Pancreas (tissue), 10 donors: ENCODE measurements around the gene NPHP1. TPM values are rescaled to one million over a fixed set of nuclear protein-coding genes. Genes with fewer than 3 reads are reported as not detected.
A peak's percentile ranks its signal among the peaks of the same experiment; 100 is the strongest.

Experiments used
- ATAC-seq, 4 donors: fragments of 200-7000 bp; cut with Tn5 transposase; one replicate each; pipeline versions ENCODE4 v1.8.0 to v1.9.1; 2020; ENCODE audit warnings: mild to moderate bottlenecking in 4 of 4, moderate library complexity in 4 of 4
- DNase-seq, 6 donors: peaks; one replicate each; pipeline ENCODE4 v3.0.0-alpha.2; 2020
- FAIRE-seq: peaks from 2 replicates; lab custom pipeline; 2012; peaks lifted over from hg19 to GRCh38; lab: Jason Lieb, UNC
- H3K27ac ChIP-seq, 4 donors: fragments of 200-600 bp; sonication (generic); 1 replicate in 3 of 4; 2 replicates in 1 of 4; pipeline versions ENCODE4 v1.5.0 to v1.8.0; 2020
- H3K27me3 ChIP-seq, 4 donors: fragments of 200-600 bp; one replicate each; pipeline ENCODE4 v1.8.0; 2021
- H3K36me3 ChIP-seq, 3 donors: fragments of 200-600 bp; sonication (generic) in 1 of 3; one replicate each; pipeline versions ENCODE4 v1.5.0 to v1.8.0; 2020 to 2021
- H3K4me1 ChIP-seq, 3 donors: fragments of 200-600 bp; one replicate each; pipeline ENCODE4 v1.8.0; 2021
- H3K4me3 ChIP-seq, 4 donors: fragments of 200-600 bp; sonication (generic) in 2 of 4; one replicate each; pipeline versions ENCODE4 v1.5.0 to v1.8.0; 2020 to 2021
- H3K9me3 ChIP-seq, 4 donors: fragments of 200-600 bp; one replicate each; pipeline ENCODE4 v1.8.0; 2021
- CTCF ChIP-seq, 4 donors: fragments of 200-600 bp; sonication (generic) in 3 of 4; IDR thresholded peaks; one replicate each; pipeline versions ENCODE4 v1.5.0 to v1.8.0; 2021; ENCODE audit warnings: antibody characterized with exemption in 4 of 4
- WGBS, 2 donors: extraction: QIAGEN DNeasy Blood & Tissue Kit; methylation state at CpG; one replicate each; pipeline ENCODE4 v1.1.7; 2013; 5-methylcytosine and 5-hydroxymethylcytosine counted together
- intact Hi-C, 3 donors: fragments of 100-400 bp; cut with DNase I; formaldehyde crosslinking; loops; one replicate each; pipeline versions ENCODE4 v1.11.1 to v1.14.2; 2022
- polyA plus RNA-seq, 2 donors: library from polyadenylated mRNA; stranded (reverse); fragments of 200-250 nt; gene quantifications; one replicate each; pipeline ENCODE4 v1.2.3, GENCODE V29; 2013
- total RNA-seq, 6 donors: library from RNA; stranded (reverse); fragmentation: NEBNext Ultra II Directional in 4 of 6; extraction: Animal tissue kit (Norgen Biotek cat#: 25700) in 4 of 6; gene quantifications; one replicate each; pipeline versions ENCODE4 v1.2.1 to v1.2.4, GENCODE V29; 2021 to 2023
- donor health status: healthy with polysubstance abuse.
- donor health status: DM: no; HTN: no; CAD: no; lungs with moderate emphysema.
- donor health status: DM: no; HTN: no; CAD: no.
- donor health status: control.
- donor health status: control.
- donor health status: Bipolar disorder and iron deficiency.
- donor health status: DM: yes; HTN: yes; CAD: no.
- donor health status: DM: no; HTN: no; CAD: no.
- donor health status: DM: no; HTN: no; CAD: no.
- donor health status: DM: yes; HTN: yes; CAD: no.

NPHP1 gene
- total and polyA plus RNA-seq, 8 donors = 1.2 to 9.2 (median 2.5) TPM

GRCh38 chr2:110121052-110121334 lies 83.8 kb downstream of the NPHP1 start:
- DNase-seq (no peak), ATAC-seq (no peak), FAIRE-seq (no peak)
- H3K4me3 ChIP-seq = no peak overlapping the region
- H3K4me1 ChIP-seq = peaks cover 0 to 2% (median 2%) of the 10 kb centered on the region in 3 donors
- H3K9me3 ChIP-seq = no peaks in the 10 kb centered on the region
- H3K27ac ChIP-seq = no peak overlapping the region
- TF ChIP-seq CTCF (IDR thresholded peaks at IDR 0.05) = no peak
- 73 to 84% methylated on average over 2 of the region's 2 CpGs for WGBS, 2 donors
- intact Hi-C loops = no loop called here
- no peaks in the 10 kb centered on the region for H3K27me3 ChIP-seq
- no peaks in the 10 kb centered on the region for H3K36me3 ChIP-seq

- Histone ChIP-seq H3K4me3 (no peak overlapping the region), H3K36me3 (no peaks in the 10 kb centered on the region), H3K4me1 (peaks cover 0 to 5% (median 4%) of the 10 kb centered on the region in 3 donors), H3K9me3 (no peaks in the 10 kb centered on the region), H3K27me3 (no peaks in the 10 kb centered on the region), H3K27ac (no peak overlapping the region)
- DNase-seq (no peak), ATAC-seq (no peak), FAIRE-seq (no peak)
- TF ChIP-seq CTCF (IDR thresholded peaks at IDR 0.05) = no peak
- intact Hi-C loops = no loop called here
- 63 to 65% methylated on average over 11 of the region's 11 CpGs for WGBS, 2 donors
Observed at GRCh38 chr2:110120171-110121051, 84.4 kb downstream of the NPHP1 start.

- DNase-seq (no peak), FAIRE-seq (no peak), ATAC-seq (peak; percentile 68 to 80 (median 72))
- TF ChIP-seq CTCF (IDR thresholded peaks at IDR 0.05) = peak in 2 of 4 donors; percentile 16 to 24
- peaks cover 0 to 5% (median 4%) of the 10 kb centered on the region in 3 donors for H3K4me1 ChIP-seq
- intact Hi-C loops = no loop called here
- no peaks in the 10 kb centered on the region for H3K36me3 ChIP-seq
- peak overlapping the region in 2 of 4 donors; percentile 20 to 43 for H3K4me3 ChIP-seq
- H3K9me3 ChIP-seq = no peaks in the 10 kb centered on the region
- H3K27me3 ChIP-seq = no peaks in the 10 kb centered on the region
- 25 to 31% methylated on average over 8 of the region's 8 CpGs for WGBS, 2 donors
- H3K27ac ChIP-seq = peak overlapping the region in 2 of 4 donors; percentile 12 to 52
Observed at GRCh38 chr2:110116033-110116710, 88.6 kb downstream of the NPHP1 start.

- H3K4me1 ChIP-seq = peaks cover 0 to 5% (median 4%) of the 10 kb centered on the region in 3 donors
- H3K9me3 ChIP-seq = no peaks in the 10 kb centered on the region
- 10% methylated on average over 60 to 62 of the region's 62 CpGs for WGBS, 2 donors
- DNase-seq (peak in 1 of 6 donors; percentile 46), ATAC-seq (peak; percentile 80 to 92 (median 84)), FAIRE-seq (no peak)
- no peaks in the 10 kb centered on the region for H3K27me3 ChIP-seq
- no peak for TF ChIP-seq CTCF (IDR thresholded peaks at IDR 0.05)
- H3K27ac ChIP-seq = peak within 1 kb of the TSS in 2 of 4 donors; percentile 12 to 55
- peak within 1 kb of the TSS in 2 of 4 donors; percentile 20 to 43 for H3K4me3 ChIP-seq
- no peaks in the 10 kb centered on the region for H3K36me3 ChIP-seq
- intact Hi-C loops = no loop called here
Observed at GRCh38 chr2:110115291-110116032, 89.4 kb downstream of the NPHP1 start, which contains the start of gene MALL. Gene MALL (minus strand): TSS chr2:110115822. CDS start chr2:110115792, 30 bp downstream.
